Tibial nerve (tissue), 4 donors: ENCODE results near the gene EPHA10. TPM values are rescaled to one million over a fixed set of nuclear protein-coding genes. Genes with fewer than 3 reads are reported as not detected.

ENCODE experiments used
- DNase-seq, 2 donors: peaks; one replicate each; pipeline ENCODE4 v3.0.0-alpha.2; 2019; ENCODE audit warnings: low spot score in 2 of 2
- H3K27ac ChIP-seq, 4 donors: fragments of 200-600 bp; sonication (generic) in 3 of 4; one replicate each; pipeline ENCODE4 v1.5.1; 2017 to 2019; ENCODE audit warnings: mild to moderate bottlenecking in 1 of 4
- H3K27me3 ChIP-seq, 2 donors: fragments of 200-600 bp; sonication (generic) in 1 of 2; one replicate each; pipeline versions ENCODE4 v1.5.1 to v1.6.0; 2017 to 2019
- H3K36me3 ChIP-seq, 3 donors: fragments of 200-600 bp; sonication (generic); one replicate each; pipeline ENCODE4 v1.5.1; 2018 to 2019
- H3K4me1 ChIP-seq, 4 donors: fragments of 200-600 bp; sonication (generic) in 3 of 4; one replicate each; pipeline ENCODE4 v1.5.1; 2017 to 2019
- H3K4me3 ChIP-seq, 4 donors: fragments of 200-600 bp; sonication (generic) in 3 of 4; one replicate each; pipeline ENCODE4 v1.5.1; 2017 to 2019; ENCODE audit warnings: mild to moderate bottlenecking in 1 of 4, moderate library complexity in 1 of 4
- H3K9me3 ChIP-seq, 4 donors: fragments of 200-600 bp; sonication (generic) in 3 of 4; one replicate each; pipeline ENCODE4 v1.5.1; 2017 to 2019
- EP300 ChIP-seq, 2 donors: sonication (generic); formaldehyde crosslinking; IDR thresholded peaks; one replicate each; pipeline ENCODE4 v1.6.1; 2017; ENCODE audit warnings: antibody characterized with exemption in 2 of 2, mild to moderate bottlenecking in 1 of 2
- POLR2A ChIP-seq, 2 donors: fragments of 450-650 bp; IDR thresholded peaks; one replicate each; pipeline ENCODE4 v1.6.1; 2017; ENCODE audit warnings: antibody characterized with exemption in 2 of 2, mild to moderate bottlenecking in 2 of 2, moderate library complexity in 2 of 2
- WGBS, 2 donors: methylation state at CpG; one replicate each; pipeline ENCODE4 v1.1.5; 2018; 5-methylcytosine and 5-hydroxymethylcytosine counted together
- total RNA-seq, 4 donors: library from RNA; depleted of rRNA; stranded (reverse); fragments of >200 nt; gene quantifications; one replicate each; pipeline ENCODE4 v1.1.0, GENCODE V29; 2016
- TF ChIP-seq, protein P1 (sequence below), 5 experiments: fragments of 200-600 bp in 3 of 5; fragments of 450-650 bp in 2 of 5; sonication (generic) in 3 of 5; IDR thresholded peaks; one replicate each; pipeline ENCODE4 v1.5.1; 2016 to 2019; ENCODE audit warnings: antibody characterized with exemption in 5 of 5, mild to moderate bottlenecking in 3 of 5, moderate library complexity in 2 of 5

Gene EPHA10
- total RNA-seq, 4 donors from 2014 or later, result under 0.01 to 0.30 (median 0.21) TPM; not detected in 1

DNA sequence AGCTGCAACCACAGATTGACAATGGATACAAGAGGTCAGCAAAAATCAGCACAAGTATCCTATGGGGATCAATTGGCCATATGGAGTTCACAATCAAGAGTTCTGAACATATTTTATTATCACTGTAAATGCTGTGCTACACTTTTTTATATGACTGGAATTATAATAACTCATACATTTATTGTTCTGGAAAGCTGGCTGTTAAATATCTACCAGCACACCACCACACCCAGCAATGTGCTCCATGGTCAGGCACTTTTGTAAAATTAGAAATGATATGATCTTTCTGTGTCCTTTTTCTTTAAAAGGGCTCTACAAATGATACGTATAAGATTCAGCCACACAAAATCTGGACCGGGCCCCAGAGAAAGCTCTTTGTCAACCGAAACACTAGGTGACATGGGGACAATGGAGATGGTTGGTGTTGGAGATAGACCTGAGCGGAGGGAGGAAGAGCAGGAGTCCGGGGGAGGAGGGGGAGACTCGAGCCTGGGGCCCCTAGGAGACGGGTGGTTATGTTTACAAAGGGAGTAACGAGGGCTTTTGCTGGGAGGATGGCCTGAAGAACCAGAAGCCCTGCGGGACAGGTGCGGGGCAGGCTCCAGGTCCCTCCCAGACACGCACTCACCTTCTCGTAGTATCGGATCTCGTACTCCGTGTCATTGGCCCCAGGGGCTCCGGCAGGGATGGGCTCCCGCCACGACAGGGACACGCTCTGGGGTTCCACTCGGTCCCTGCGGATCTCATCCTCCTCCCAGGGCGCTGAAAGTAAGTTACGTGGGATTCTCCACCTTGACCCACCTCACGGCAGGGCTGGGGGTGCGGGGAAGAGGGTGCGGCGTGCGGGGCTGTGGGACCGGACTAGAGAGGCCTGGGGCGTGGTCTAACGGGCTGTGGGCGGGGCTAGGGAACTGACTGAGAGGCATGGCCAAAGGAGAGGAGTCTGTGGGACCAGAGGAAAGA, 30.0 kb downstream of the EPHA10 start:
- no peaks in the 10 kb centered on the region for H3K36me3 ChIP-seq
- H3K27me3 ChIP-seq, result peaks cover 0 to 30% of the 10 kb centered on the region in 2 donors
- no peaks in the 10 kb centered on the region for H3K4me1 ChIP-seq
- peak overlapping the region in 1 of 4 donors; percentile 52 for H3K27ac ChIP-seq
- no peak for DNase-seq
- peaks cover 0 to 2% (median 0%) of the 10 kb centered on the region in 4 donors for H3K9me3 ChIP-seq
- TF ChIP-seq, protein P1, sequence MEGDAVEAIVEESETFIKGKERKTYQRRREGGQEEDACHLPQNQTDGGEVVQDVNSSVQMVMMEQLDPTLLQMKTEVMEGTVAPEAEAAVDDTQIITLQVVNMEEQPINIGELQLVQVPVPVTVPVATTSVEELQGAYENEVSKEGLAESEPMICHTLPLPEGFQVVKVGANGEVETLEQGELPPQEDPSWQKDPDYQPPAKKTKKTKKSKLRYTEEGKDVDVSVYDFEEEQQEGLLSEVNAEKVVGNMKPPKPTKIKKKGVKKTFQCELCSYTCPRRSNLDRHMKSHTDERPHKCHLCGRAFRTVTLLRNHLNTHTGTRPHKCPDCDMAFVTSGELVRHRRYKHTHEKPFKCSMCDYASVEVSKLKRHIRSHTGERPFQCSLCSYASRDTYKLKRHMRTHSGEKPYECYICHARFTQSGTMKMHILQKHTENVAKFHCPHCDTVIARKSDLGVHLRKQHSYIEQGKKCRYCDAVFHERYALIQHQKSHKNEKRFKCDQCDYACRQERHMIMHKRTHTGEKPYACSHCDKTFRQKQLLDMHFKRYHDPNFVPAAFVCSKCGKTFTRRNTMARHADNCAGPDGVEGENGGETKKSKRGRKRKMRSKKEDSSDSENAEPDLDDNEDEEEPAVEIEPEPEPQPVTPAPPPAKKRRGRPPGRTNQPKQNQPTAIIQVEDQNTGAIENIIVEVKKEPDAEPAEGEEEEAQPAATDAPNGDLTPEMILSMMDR (IDR thresholded peaks at IDR 0.05), result no peak
- TF ChIP-seq POLR2A (IDR thresholded peaks at IDR 0.05) (no peak), EP300 (IDR thresholded peaks at IDR 0.05) (no peak)
- H3K4me3 ChIP-seq, result no peak overlapping the region
- WGBS, 2 donors, result 14 to 15% methylated on average over 23 to 29 of the region's 32 CpGs

DNA sequence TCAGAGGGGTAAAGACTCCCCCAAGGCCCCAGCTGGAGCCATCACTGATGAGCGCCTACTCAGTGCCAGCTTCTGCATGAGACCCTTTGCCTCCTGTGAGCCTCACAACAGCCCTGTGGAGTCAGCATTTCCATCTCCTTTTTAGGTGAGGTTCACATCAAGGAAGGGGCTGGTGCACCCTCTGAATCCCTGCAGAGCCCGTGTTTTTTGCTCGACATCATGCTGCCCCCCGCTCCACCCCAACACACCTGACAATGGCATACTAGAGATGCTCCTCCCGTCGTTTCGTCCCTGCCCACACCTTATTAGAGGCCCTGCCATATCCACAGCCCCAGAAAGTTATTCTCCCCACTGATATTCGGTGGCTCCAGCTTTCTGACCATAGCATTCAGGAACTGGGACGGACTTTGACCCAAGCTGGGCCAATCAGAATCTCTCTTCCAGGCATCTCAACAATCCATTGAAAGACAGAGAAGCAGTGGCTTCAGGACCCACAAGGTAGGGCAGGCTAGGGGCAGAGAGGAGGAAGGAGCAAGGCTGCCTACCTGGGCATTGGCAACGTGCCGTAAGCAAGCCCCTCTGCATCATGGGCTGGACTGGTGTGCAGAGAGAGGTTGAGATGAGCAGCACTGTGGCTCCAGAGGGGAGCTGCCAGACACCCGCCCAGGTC, 32.7 kb downstream of the EPHA10 start:
- WGBS, 2 donors, result 80 to 82% methylated on average over 11 to 12 of the region's 12 CpGs
- Histone ChIP-seq H3K27ac (no peak overlapping the region), H3K36me3 (no peaks in the 10 kb centered on the region), H3K9me3 (peaks cover 0 to 2% (median 0%) of the 10 kb centered on the region in 4 donors), H3K27me3 (peaks cover 0 to 30% of the 10 kb centered on the region in 2 donors), H3K4me3 (no peak overlapping the region), H3K4me1 (no peaks in the 10 kb centered on the region)
- TF ChIP-seq EP300 (IDR thresholded peaks at IDR 0.05) (no peak), POLR2A (IDR thresholded peaks at IDR 0.05) (no peak)
- TF ChIP-seq, protein P1 (IDR thresholded peaks at IDR 0.05), result no peak
- no peak for DNase-seq

DNA sequence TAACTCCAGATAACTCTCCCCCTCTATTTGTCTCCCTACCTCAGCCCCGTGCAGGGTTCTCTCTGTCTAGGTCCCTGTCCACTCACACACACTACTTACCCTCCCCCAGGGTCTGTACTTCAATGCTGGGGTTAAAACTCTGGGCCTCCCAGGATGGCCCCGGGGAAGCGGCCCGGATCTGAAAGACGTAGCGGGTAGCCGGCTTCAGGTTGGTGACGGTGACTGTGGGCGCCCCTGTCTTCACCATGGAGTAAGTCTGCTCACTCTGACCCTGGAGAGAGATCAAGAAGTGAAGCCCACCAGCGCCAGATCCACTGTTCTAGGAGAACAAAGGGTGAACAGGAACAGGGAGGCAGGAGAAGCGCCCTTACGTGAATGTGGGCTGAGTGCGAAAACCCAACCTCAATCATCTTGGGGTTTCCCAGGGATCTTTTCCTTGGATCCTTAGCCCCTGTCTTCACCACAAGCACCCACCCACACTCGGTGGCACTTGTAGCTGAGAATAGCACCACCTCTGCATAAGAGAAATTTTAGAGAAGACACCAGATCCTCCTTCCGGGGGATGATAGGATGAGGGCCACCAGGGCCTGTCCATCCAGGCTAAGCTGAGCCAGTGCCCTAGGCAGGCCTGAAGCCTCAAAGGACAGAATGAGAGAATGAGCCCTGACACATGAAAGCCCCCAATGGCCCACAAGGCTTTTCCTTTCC, 33.5 kb downstream of the EPHA10 start:
- Histone ChIP-seq H3K36me3 (no peaks in the 10 kb centered on the region), H3K9me3 (no peaks in the 10 kb centered on the region), H3K27ac (no peak overlapping the region), H3K4me3 (no peak overlapping the region), H3K27me3 (peaks cover 0 to 32% of the 10 kb centered on the region in 2 donors), H3K4me1 (no peaks in the 10 kb centered on the region)
- no peak for TF ChIP-seq EP300 (IDR thresholded peaks at IDR 0.05)
- TF ChIP-seq POLR2A (IDR thresholded peaks at IDR 0.05), result no peak
- TF ChIP-seq, protein P1 (IDR thresholded peaks at IDR 0.05), result no peak
- DNase-seq, result no peak
- WGBS, 2 donors, result 85 to 87% methylated on average over 14 to 15 of the region's 15 CpGs

DNA sequence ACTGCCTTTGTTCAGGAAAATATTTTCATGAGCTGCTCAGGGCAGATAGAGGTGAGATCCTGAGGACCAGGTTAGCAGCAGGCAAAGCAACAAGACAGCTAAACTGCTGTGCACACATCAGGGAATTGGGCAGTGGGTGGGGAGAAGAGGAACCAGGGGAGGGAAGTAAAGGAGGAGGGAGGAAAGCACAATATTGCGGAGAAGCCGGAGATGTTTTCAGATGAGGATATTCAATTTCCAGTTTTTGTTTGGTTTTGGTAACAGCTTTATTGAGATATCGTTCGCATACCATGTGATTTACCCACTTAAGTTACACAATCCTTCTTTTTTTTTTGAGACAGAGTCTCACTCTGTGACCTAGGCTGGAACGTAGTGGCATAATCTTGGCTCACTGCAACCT, 34.5 kb downstream of the EPHA10 start:
- 75 to 76% methylated on average over 5 of the region's 5 CpGs for WGBS, 2 donors
- no peak overlapping the region for H3K27ac ChIP-seq
- TF ChIP-seq EP300 (IDR thresholded peaks at IDR 0.05) (no peak), POLR2A (IDR thresholded peaks at IDR 0.05) (no peak)
- TF ChIP-seq, protein P1 (IDR thresholded peaks at IDR 0.05), result no peak
- no peaks in the 10 kb centered on the region for H3K36me3 ChIP-seq
- H3K9me3 ChIP-seq, result no peaks in the 10 kb centered on the region
- H3K27me3 ChIP-seq, result peaks cover 0 to 32% of the 10 kb centered on the region in 2 donors
- no peak for DNase-seq
- no peaks in the 10 kb centered on the region for H3K4me1 ChIP-seq
- H3K4me3 ChIP-seq, result no peak overlapping the region
